Chondrocyte (in vitro differentiated cells): ENCODE measurements around the gene ASTN2. TPM values are rescaled to one million over a fixed set of nuclear protein-coding genes. Genes with fewer than 3 reads are reported as not detected.
A peak's percentile ranks its signal among the peaks of the same experiment; 100 is the strongest.

ENCODE experiments used
- DNase-seq: peaks from one replicate; pipeline ENCODE4 v3.0.0; 2021; ENCODE audit warnings: mixed read lengths, low spot score
- H3K27ac Mint-ChIP-seq: one replicate; pipeline ENCODE4 v1.8.0; 2021; ENCODE audit warnings: mild to moderate bottlenecking, moderate library complexity, mixed read lengths; ENCODE audit not compliant: unreplicated experiment
- H3K27me3 Mint-ChIP-seq: 2 replicates; pipeline ENCODE4 v1.8.0; 2021; ENCODE audit warnings: low read depth, mixed read lengths
- H3K36me3 Mint-ChIP-seq: 2 replicates; pipeline ENCODE4 v1.8.0; 2021; ENCODE audit warnings: low read depth, mixed read lengths
- H3K4me1 Mint-ChIP-seq: 2 replicates; pipeline ENCODE4 v1.8.0; 2021; ENCODE audit warnings: low read depth, mild to moderate bottlenecking, mixed read lengths
- H3K4me3 Mint-ChIP-seq: one replicate; pipeline ENCODE4 v1.8.0; 2021; ENCODE audit warnings: mild to moderate bottlenecking, moderate library complexity, mixed read lengths; ENCODE audit not compliant: unreplicated experiment
- H3K9me3 Mint-ChIP-seq: 2 replicates; pipeline ENCODE4 v1.8.0; 2021; ENCODE audit warnings: low read depth, mixed read lengths
- total RNA-seq: library from RNA; stranded (reverse); gene quantifications from 3 replicates; pipeline ENCODE4 v1.2.1, GENCODE V29; 2021
- TF ChIP-seq, protein P1 (sequence below): fragments of 200-600 bp; sonication (generic); IDR thresholded peaks from 2 replicates; pipeline ENCODE4 v1.5.0; 2021; ENCODE audit warnings: antibody characterized with exemption, mild to moderate bottlenecking, moderate library complexity

The ASTN2 gene
- total RNA-seq, 1 donor from 2014 or later: 3.6 TPM

DNA sequence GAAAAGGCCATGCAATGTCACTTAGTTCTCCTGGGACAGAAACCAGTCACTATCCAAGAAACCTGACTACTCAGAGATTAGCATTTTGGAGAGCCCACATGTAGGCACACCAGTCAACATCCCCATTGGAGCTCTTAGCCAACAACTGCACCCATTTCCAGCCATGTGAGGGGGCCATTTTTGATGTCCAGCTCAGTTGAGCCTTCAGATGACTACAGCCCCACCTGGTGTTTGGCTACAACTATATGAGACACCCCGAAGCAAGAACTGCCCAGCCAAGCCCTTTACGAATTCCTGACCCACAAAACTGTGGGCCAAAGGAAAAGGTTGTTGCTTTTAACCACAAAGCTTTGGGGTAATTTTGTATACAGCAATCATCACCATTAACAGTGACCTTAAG, 300.1 kb downstream of the ASTN2 start:
- TF ChIP-seq, protein P1, sequence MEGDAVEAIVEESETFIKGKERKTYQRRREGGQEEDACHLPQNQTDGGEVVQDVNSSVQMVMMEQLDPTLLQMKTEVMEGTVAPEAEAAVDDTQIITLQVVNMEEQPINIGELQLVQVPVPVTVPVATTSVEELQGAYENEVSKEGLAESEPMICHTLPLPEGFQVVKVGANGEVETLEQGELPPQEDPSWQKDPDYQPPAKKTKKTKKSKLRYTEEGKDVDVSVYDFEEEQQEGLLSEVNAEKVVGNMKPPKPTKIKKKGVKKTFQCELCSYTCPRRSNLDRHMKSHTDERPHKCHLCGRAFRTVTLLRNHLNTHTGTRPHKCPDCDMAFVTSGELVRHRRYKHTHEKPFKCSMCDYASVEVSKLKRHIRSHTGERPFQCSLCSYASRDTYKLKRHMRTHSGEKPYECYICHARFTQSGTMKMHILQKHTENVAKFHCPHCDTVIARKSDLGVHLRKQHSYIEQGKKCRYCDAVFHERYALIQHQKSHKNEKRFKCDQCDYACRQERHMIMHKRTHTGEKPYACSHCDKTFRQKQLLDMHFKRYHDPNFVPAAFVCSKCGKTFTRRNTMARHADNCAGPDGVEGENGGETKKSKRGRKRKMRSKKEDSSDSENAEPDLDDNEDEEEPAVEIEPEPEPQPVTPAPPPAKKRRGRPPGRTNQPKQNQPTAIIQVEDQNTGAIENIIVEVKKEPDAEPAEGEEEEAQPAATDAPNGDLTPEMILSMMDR: no peak
- Mint-ChIP-seq H3K36me3 (no peaks in the 10 kb centered on the region), H3K4me3 (no peak overlapping the region), H3K9me3 (no peaks in the 10 kb centered on the region), H3K27ac (no peak overlapping the region), H3K4me1 (no peaks in the 10 kb centered on the region), H3K27me3 (no peaks in the 10 kb centered on the region)
- no peak for DNase-seq

GRCh38 chr9:117104716-117105495, 310.0 kb downstream of the ASTN2 start:
- no peaks in the 10 kb centered on the region for H3K9me3 Mint-ChIP-seq
- no peak overlapping the region for H3K27ac Mint-ChIP-seq
- TF ChIP-seq, protein P1: no peak
- no peak for DNase-seq
- H3K27me3 Mint-ChIP-seq: no peaks in the 10 kb centered on the region
- no peak overlapping the region for H3K4me3 Mint-ChIP-seq
- H3K36me3 Mint-ChIP-seq: no peaks in the 10 kb centered on the region
- no peaks in the 10 kb centered on the region for H3K4me1 Mint-ChIP-seq

- TF ChIP-seq, protein P1: no peak
- H3K4me1 Mint-ChIP-seq: no peaks in the 10 kb centered on the region
- no peaks in the 10 kb centered on the region for H3K36me3 Mint-ChIP-seq
- H3K9me3 Mint-ChIP-seq: no peaks in the 10 kb centered on the region
- no peak overlapping the region for H3K27ac Mint-ChIP-seq
- no peaks in the 10 kb centered on the region for H3K27me3 Mint-ChIP-seq
- H3K4me3 Mint-ChIP-seq: no peak overlapping the region
- DNase-seq: no peak
Measured at GRCh38 chr9:117104206-117104605, 310.7 kb downstream of the ASTN2 start.

GRCh38 chr9:117103438-117104110, 311.3 kb downstream of the ASTN2 start:
- Mint-ChIP-seq H3K36me3 (no peaks in the 10 kb centered on the region), H3K4me1 (no peaks in the 10 kb centered on the region), H3K4me3 (no peak overlapping the region), H3K9me3 (no peaks in the 10 kb centered on the region), H3K27me3 (no peaks in the 10 kb centered on the region), H3K27ac (peak overlapping the region; percentile 58)
- TF ChIP-seq, protein P1: no peak
- DNase-seq: no peak

- no peaks in the 10 kb centered on the region for H3K4me1 Mint-ChIP-seq
- no peak overlapping the region for H3K4me3 Mint-ChIP-seq
- no peaks in the 10 kb centered on the region for H3K9me3 Mint-ChIP-seq
- TF ChIP-seq, protein P1: no peak
- no peak for DNase-seq
- H3K27ac Mint-ChIP-seq: no peak overlapping the region
- H3K27me3 Mint-ChIP-seq: peaks cover 2% of the 10 kb centered on the region
- H3K36me3 Mint-ChIP-seq: no peaks in the 10 kb centered on the region
Measured at GRCh38 chr9:117101008-117101407, 313.8 kb downstream of the ASTN2 start.
